NAMALWA (cell line): ENCODE results near the gene NPPA.
A peak's percentile ranks its signal among the peaks of the same experiment; 100 is the strongest.
"Not testable (repeated sequence)": the region's sequence is repeated elsewhere in the genome, so short reads cannot be mapped to it uniquely, and the experiment has no call there.

Source experiments
- DNase-seq: peaks from one replicate; pipeline ENCODE4 v3.0.0-alpha.2; 2015; ENCODE audit warnings: low spot score

The NPPA gene

GRCh38 chr1:11807133-11807532 lies 40.5 kb downstream of the NPPA start:
- peak; percentile 53 for DNase-seq

GRCh38 chr1:11806307-11806936 lies 41.2 kb downstream of the NPPA start:
- no peak for DNase-seq

GRCh38 chr1:11805422-11806306 lies 41.9 kb downstream of the NPPA start, which contains the start of the genes CLCN6 and MTHFR:
CLCN6 (plus strand) TSS chr1:11806191; CDS start chr1:11806263, 72 bp downstream.
MTHFR (minus strand) TSS chr1:11805964; CDS start chr1:11803116, 2,848 bp downstream.
- DNase-seq, result peak; percentile 100

GRCh38 chr1:11804666-11805421 lies 42.7 kb downstream of the NPPA start:
- DNase-seq, result peak; percentile 67

- DNase-seq, result not testable (repeated sequence)
Measured at GRCh38 chr1:11803924-11804665, 43.5 kb downstream of the NPPA start.

GRCh38 chr1:11802973-11803885 lies 44.4 kb downstream of the NPPA start:
- DNase-seq, result peak; percentile 92

GRCh38 chr1:11802616-11802972 lies 45.0 kb downstream of the NPPA start:
- no peak for DNase-seq

- DNase-seq, result no peak
Measured at GRCh38 chr1:11800756-11801433, 46.7 kb downstream of the NPPA start.

GRCh38 chr1:11800391-11800755 lies 47.2 kb downstream of the NPPA start:
- DNase-seq, result no peak

- no peak for DNase-seq
Measured at GRCh38 chr1:11799896-11800295, 47.7 kb downstream of the NPPA start.

- no peak for DNase-seq
Measured at GRCh38 chr1:11799099-11799498, 48.5 kb downstream of the NPPA start.

- no peak for DNase-seq
Measured at GRCh38 chr1:11797525-11798216, 49.9 kb downstream of the NPPA start.

- no peak for DNase-seq
Measured at GRCh38 chr1:11796036-11796828, 51.4 kb downstream of the NPPA start.
